Muscle of arm (tissue), 14 donors: ENCODE results near the gene OR1L1. TPM values are rescaled to one million over a fixed set of nuclear protein-coding genes. Genes with fewer than 3 reads are reported as not detected.

ENCODE experiments used
- DNase-seq: peaks from one replicate; pipeline ENCODE4 v3.0.0-alpha.2; 2013
- long read RNA-seq, 11 donors: transcript quantifications; one replicate each; lab custom pipeline, GENCODE V29; 2026
- polyA plus RNA-seq, 12 donors: library from polyadenylated mRNA; unstranded; fragments of 120-200 nt; gene quantifications; one replicate each; pipeline ENCODE4 v1.2.1, GENCODE V29; 2013; ENCODE audit not compliant: insufficient read length in 12 of 12

Gene OR1L1
- not detected for polyA plus RNA-seq
- long read RNA-seq, donor 1: 0 reads
- long read RNA-seq, donor 2: 0 reads
- long read RNA-seq, donor 3: 0 reads
- long read RNA-seq, donor 4: 0 reads
- long read RNA-seq, donor 5: 0 reads
- long read RNA-seq, donor 6: 0 reads
- long read RNA-seq, donor 7: 0 reads
- long read RNA-seq, donor 8: 0 reads
- long read RNA-seq, donor 9: 0 reads
- long read RNA-seq, donor 10: 0 reads
- long read RNA-seq, donor 11: 0 reads

GRCh38 chr9:122661416-122661815 is at the start of gene OR1L1:
OR1L1 (plus strand) TSS chr9:122661716; CDS start chr9:122661716, 0 bp downstream.
- no peak for DNase-seq

GRCh38 chr9:122614362-122614761 is 47.2 kb upstream of the OR1L1 start, which contains the start of gene OR1Q1:
OR1Q1 (plus strand) TSS chr9:122614738; CDS start chr9:122614738, 0 bp downstream.
- DNase-seq: no peak

- no peak for DNase-seq
Measured at GRCh38 chr9:122619996-122620395, 41.5 kb upstream of the OR1L1 start.

GRCh38 chr9:122642226-122642625 is 19.3 kb upstream of the OR1L1 start:
- no peak for DNase-seq

GRCh38 chr9:122656378-122656777 is 5.1 kb upstream of the OR1L1 start:
- no peak for DNase-seq

- DNase-seq: no peak
Measured at GRCh38 chr9:122657527-122657926, 4.0 kb upstream of the OR1L1 start, which contains the start of gene OR1B1. OR1B1 (minus strand) TSS chr9:122657627.

- no peak for DNase-seq
Measured at GRCh38 chr9:122672481-122672880, 11.0 kb downstream of the OR1L1 start.

GRCh38 chr9:122684851-122685250 is 23.3 kb downstream of the OR1L1 start:
- DNase-seq: no peak

GRCh38 chr9:122695696-122696095 is 34.2 kb downstream of the OR1L1 start:
- no peak for DNase-seq

Other genes starting within 250 kb of the OR1L1 start
- not detected for gene OR1J1, start 183.8 kb upstream of the OR1L1 start, polyA plus RNA-seq
- not detected for gene OR1J2, start 150.9 kb upstream of the OR1L1 start, polyA plus RNA-seq
- not detected for gene OR1J4, start 142.6 kb upstream of the OR1L1 start, polyA plus RNA-seq
- not detected for gene OR1N1, start 134.4 kb upstream of the OR1L1 start, polyA plus RNA-seq
- gene OR1N2, start 108.6 kb upstream of the OR1L1 start, polyA plus RNA-seq: not detected
- under 1 TPM in 10 of 12 donors, not detected in 2; 0.07 to 0.27 (median 0.14) TPM for gene OR1L8, start 78.3 kb upstream of the OR1L1 start, polyA plus RNA-seq
- gene OR1Q1, start 47.0 kb upstream of the OR1L1 start, polyA plus RNA-seq: not detected
- not detected for gene OR1B1, start 4.1 kb upstream of the OR1L1 start, polyA plus RNA-seq
- gene OR1L3, start 13.4 kb downstream of the OR1L1 start, polyA plus RNA-seq: not detected
- gene OR1L4, start 62.3 kb downstream of the OR1L1 start, polyA plus RNA-seq: not detected
- gene OR1L6, start 80.6 kb downstream of the OR1L1 start, polyA plus RNA-seq: not detected
- gene OR5C1, start 127.2 kb downstream of the OR1L1 start, polyA plus RNA-seq: not detected
- gene OR1K1, start 138.4 kb downstream of the OR1L1 start, polyA plus RNA-seq: not detected
- gene PDCL, start 166.9 kb downstream of the OR1L1 start, polyA plus RNA-seq: 10 to 100 TPM in 11 of 12 donors, not detected in 1; 16.1 to 29.0 (median 21.0) TPM
- 10 to 100 TPM in 11 of 12 donors, not detected in 1; 30.4 to 42.4 (median 32.0) TPM for gene RC3H2, start 243.6 kb downstream of the OR1L1 start, polyA plus RNA-seq